Breast epithelium (tissue), 4 donors: ENCODE data around the gene ROR2. TPM values are rescaled to one million over a fixed set of nuclear protein-coding genes. Genes with fewer than 3 reads are reported as not detected.

Source experiments
- DNase-seq, 2 donors: peaks; one replicate each; pipeline ENCODE4 v3.0.0-alpha.2; 2019; ENCODE audit warnings: low spot score in 2 of 2
- H3K27ac ChIP-seq, 2 donors: fragments of 200-600 bp; sonication (generic) in 1 of 2; one replicate each; pipeline ENCODE4 v1.5.1; 2016 to 2019; ENCODE audit warnings: mild to moderate bottlenecking in 1 of 2
- H3K27me3 ChIP-seq, 2 donors: fragments of 200-600 bp; sonication (generic) in 1 of 2; one replicate each; pipeline versions ENCODE4 v1.5.1 to v1.6.0; 2017 to 2019; ENCODE audit warnings: control low read depth in 1 of 2, mild to moderate bottlenecking in 1 of 2
- H3K36me3 ChIP-seq: fragments of 200-600 bp; one replicate; pipeline ENCODE4 v1.5.1; 2019
- H3K4me1 ChIP-seq, 2 donors: fragments of 200-600 bp; sonication (generic); one replicate each; pipeline ENCODE4 v1.5.1; 2016 to 2019; ENCODE audit warnings: control low read depth in 1 of 2
- H3K4me3 ChIP-seq, 3 donors: fragments of 200-600 bp; sonication (generic); 1 replicate in 2 of 3; 2 replicates in 1 of 3; pipeline ENCODE4 v1.5.1; 2016 to 2019; ENCODE audit warnings: mild to moderate bottlenecking in 3 of 3, moderate library complexity in 2 of 3
- H3K9me3 ChIP-seq, 2 donors: fragments of 200-600 bp; sonication (generic) in 1 of 2; one replicate each; pipeline ENCODE4 v1.5.1; 2016 to 2019; ENCODE audit warnings: control low read depth in 1 of 2
- POLR2A ChIP-seq: fragments of 450-650 bp; IDR thresholded peaks from one replicate; pipeline ENCODE4 v1.6.1; 2016; ENCODE audit warnings: antibody characterized with exemption, mild to moderate bottlenecking, moderate library complexity
- POLR2AphosphoS5 ChIP-seq, 3 donors: sonication (generic); formaldehyde crosslinking; IDR thresholded peaks; one replicate each; pipeline ENCODE4 v1.6.1; 2017; ENCODE audit warnings: antibody characterized with exemption in 3 of 3
- intact Hi-C: fragments of 100-400 bp; cut with DNase I; formaldehyde crosslinking; loops from one replicate; pipeline ENCODE4 v1.15.1; 2023; ENCODE audit warnings: low total_unique reads
- total RNA-seq, 3 donors: library from RNA; depleted of rRNA; stranded (reverse); fragments of >200 nt; gene quantifications; one replicate each; pipeline ENCODE4 v1.1.0, GENCODE V29; 2016
- TF ChIP-seq, protein P1 (sequence below), 3 donors: fragments of 450-650 bp; IDR thresholded peaks; one replicate each; pipeline ENCODE4 v1.5.1; 2016 to 2017; ENCODE audit warnings: antibody characterized with exemption in 3 of 3, mild to moderate bottlenecking in 3 of 3, moderate library complexity in 3 of 3

The ROR2 gene
- total RNA-seq, 3 donors from 2014 or later, result 2.1 to 25.6 (median 10.2) TPM

DNA sequence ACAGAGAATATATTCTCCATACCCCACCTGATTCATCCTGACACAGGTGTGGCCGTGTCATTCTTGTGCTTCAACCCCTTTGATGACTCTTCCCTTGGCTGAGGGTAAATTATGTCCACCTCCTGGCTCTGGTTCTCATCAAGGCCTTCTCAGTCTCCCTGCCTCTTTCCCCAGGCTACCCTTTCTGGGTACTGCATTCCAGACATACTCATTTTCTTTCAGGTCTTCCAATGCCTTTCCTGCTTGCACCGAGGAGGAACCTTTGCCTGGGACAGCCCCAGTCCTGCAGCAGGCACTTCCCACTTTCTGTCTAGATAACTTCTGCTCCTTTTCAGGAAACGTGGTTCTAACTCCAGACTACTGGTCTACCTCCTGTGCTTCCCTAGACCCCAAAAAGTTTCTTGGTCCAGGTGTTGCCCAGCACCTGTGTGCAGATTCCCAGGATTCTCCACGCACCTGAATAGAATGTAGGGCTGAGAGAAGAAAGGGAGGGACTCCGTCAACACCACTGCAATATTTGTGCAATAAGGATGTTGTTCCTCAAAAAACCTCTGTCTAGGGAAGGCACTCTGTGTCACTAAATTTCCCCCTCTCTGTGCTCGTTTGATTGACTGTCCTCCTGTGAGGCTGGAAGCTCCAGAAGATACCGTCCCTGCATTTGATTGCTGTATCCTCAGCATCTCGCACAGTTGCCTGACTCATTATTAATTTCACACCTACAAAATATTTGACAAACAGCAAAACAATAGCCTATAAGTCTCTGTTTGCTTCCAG, 271.0 kb downstream of the ROR2 start:
- no peaks in the 10 kb centered on the region for H3K4me1 ChIP-seq
- no peak for TF ChIP-seq POLR2AphosphoS5 (IDR thresholded peaks at IDR 0.05)
- no peak for TF ChIP-seq POLR2A
- TF ChIP-seq, protein P1, sequence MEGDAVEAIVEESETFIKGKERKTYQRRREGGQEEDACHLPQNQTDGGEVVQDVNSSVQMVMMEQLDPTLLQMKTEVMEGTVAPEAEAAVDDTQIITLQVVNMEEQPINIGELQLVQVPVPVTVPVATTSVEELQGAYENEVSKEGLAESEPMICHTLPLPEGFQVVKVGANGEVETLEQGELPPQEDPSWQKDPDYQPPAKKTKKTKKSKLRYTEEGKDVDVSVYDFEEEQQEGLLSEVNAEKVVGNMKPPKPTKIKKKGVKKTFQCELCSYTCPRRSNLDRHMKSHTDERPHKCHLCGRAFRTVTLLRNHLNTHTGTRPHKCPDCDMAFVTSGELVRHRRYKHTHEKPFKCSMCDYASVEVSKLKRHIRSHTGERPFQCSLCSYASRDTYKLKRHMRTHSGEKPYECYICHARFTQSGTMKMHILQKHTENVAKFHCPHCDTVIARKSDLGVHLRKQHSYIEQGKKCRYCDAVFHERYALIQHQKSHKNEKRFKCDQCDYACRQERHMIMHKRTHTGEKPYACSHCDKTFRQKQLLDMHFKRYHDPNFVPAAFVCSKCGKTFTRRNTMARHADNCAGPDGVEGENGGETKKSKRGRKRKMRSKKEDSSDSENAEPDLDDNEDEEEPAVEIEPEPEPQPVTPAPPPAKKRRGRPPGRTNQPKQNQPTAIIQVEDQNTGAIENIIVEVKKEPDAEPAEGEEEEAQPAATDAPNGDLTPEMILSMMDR (IDR thresholded peaks at IDR 0.05), result no peak
- no peaks in the 10 kb centered on the region for H3K9me3 ChIP-seq
- no peak for DNase-seq
- H3K27ac ChIP-seq, result no peak overlapping the region
- H3K27me3 ChIP-seq, result no peaks in the 10 kb centered on the region
- no peaks in the 10 kb centered on the region for H3K36me3 ChIP-seq
- no peak overlapping the region for H3K4me3 ChIP-seq
- intact Hi-C loops, result no loop called here

DNA sequence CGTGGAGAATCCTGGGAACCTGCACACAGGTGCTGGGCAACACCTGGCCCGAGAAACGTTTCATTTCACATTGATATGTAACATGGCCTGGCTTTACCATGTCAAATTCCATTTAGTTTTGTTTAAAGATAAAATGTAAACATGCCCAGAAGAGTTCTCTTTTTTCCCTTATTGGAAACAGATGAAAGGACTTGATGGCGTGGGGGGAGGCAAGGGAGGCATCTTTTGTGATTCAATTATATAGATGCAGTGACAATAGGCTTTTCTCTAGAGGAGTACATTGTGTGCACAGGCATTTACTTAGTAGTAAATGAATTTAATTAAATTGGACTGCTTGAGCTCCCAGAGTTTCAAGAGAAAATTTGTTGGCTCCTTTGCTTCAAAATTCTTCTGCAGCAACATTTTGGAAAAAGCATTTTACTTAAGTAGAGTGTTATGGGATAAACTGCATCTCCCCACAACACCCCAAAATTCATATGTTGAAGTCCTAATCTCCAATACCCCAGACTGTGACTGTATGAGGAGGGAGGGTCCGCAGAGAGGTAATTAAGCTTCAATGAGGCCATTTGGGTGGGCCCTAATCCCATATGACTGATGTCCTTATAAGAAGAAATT, 272.1 kb downstream of the ROR2 start:
- Histone ChIP-seq H3K4me1 (no peaks in the 10 kb centered on the region), H3K27ac (no peak overlapping the region), H3K36me3 (no peaks in the 10 kb centered on the region), H3K4me3 (no peak overlapping the region), H3K9me3 (no peaks in the 10 kb centered on the region), H3K27me3 (no peaks in the 10 kb centered on the region)
- intact Hi-C loops, result no loop called here
- DNase-seq, result no peak
- TF ChIP-seq POLR2A, result no peak

DNA sequence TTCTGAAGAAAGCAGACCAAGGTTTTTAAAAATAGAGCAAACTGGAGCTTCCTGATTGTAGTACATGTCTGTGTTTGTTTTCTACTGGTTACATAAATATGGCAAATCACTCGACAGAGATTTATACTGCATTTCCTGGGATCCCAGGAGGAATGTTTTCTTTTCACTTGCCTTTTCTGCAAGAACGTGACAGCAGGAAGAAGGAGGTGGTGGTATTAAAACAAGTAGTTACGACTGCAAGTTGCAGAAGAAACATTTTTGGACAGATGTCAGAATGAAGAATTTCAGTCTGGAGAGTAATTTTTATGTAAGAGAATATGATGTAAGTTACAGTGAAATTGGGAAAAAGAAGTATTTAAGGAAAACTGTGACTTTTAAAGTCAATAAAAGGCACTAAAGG, 272.7 kb downstream of the ROR2 start:
- Histone ChIP-seq H3K27ac (no peak overlapping the region), H3K36me3 (no peaks in the 10 kb centered on the region), H3K4me3 (no peak overlapping the region), H3K9me3 (no peaks in the 10 kb centered on the region), H3K27me3 (no peaks in the 10 kb centered on the region), H3K4me1 (no peaks in the 10 kb centered on the region)
- DNase-seq, result no peak
- TF ChIP-seq POLR2A (no peak), POLR2AphosphoS5 (IDR thresholded peaks at IDR 0.05) (no peak)
- TF ChIP-seq, protein P1 (IDR thresholded peaks at IDR 0.05), result no peak
- intact Hi-C loops, result no loop called here

DNA sequence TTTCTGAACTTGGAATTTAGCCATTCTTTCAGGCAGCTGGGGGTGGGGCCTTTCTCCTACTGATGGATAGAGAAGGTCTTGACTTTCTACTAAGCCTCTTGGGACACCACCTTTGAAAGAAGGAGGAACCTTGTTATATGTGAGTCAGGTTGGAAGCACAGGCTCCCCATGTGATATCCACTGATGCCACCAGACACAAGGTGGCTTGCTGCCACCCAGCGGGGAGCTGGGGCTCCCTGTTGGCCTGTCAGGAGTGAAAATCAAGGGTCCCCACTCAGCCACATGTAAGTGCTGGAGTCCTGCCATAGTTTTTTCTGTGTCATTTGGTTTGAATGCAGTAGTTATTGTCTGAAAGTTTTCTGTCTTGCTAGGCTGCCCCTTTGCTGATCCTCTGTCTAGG, 274.0 kb downstream of the ROR2 start:
- Histone ChIP-seq H3K27ac (no peak overlapping the region), H3K36me3 (no peaks in the 10 kb centered on the region), H3K27me3 (no peaks in the 10 kb centered on the region), H3K4me3 (no peak overlapping the region), H3K4me1 (no peaks in the 10 kb centered on the region), H3K9me3 (peaks cover 0 to 8% of the 10 kb centered on the region in 2 donors)
- DNase-seq, result no peak
- intact Hi-C loops, result no loop called here
- TF ChIP-seq POLR2AphosphoS5 (IDR thresholded peaks at IDR 0.05), result no peak
- TF ChIP-seq, protein P1 (IDR thresholded peaks at IDR 0.05), result no peak

DNA sequence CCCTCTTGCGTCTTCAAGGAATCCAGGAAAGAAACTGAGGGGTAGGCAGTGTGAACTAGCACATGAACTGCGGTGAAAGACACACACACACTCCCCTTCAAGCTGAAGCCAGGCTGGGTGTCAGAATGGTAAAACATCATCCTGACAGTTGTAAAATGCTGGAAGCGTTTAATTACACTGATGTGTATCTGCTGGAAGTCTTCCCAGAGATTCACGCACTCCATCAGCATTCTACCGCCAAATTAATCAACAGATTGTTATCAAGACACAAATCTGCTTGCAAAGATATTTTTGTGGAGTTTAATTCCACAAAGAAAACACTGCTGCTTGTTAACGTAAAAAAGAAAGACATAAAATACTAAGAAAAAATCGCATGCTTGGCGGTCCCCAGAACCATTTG, 285.4 kb downstream of the ROR2 start:
- DNase-seq, result no peak
- no peaks in the 10 kb centered on the region for H3K27me3 ChIP-seq
- H3K9me3 ChIP-seq, result no peaks in the 10 kb centered on the region
- H3K36me3 ChIP-seq, result no peaks in the 10 kb centered on the region
- H3K4me3 ChIP-seq, result no peak overlapping the region
- H3K4me1 ChIP-seq, result no peaks in the 10 kb centered on the region
- TF ChIP-seq, protein P1 (IDR thresholded peaks at IDR 0.05), result no peak
- TF ChIP-seq POLR2AphosphoS5 (IDR thresholded peaks at IDR 0.05), result no peak
- no peak for TF ChIP-seq POLR2A
- intact Hi-C loops, result no loop called here
- no peak overlapping the region for H3K27ac ChIP-seq
